GM12874 (cell line): ENCODE data around the gene GDAP2.

Experiments used
- TF ChIP-seq, protein P1 (sequence below): IDR thresholded peaks from 2 replicates; pipeline ENCODE4 v1.5.1; 2011; ENCODE audit warnings: low read depth, mild to moderate bottlenecking, control low read depth, low read length, moderate library complexity; ENCODE audit not compliant: insufficient read depth

The GDAP2 gene, protein sequence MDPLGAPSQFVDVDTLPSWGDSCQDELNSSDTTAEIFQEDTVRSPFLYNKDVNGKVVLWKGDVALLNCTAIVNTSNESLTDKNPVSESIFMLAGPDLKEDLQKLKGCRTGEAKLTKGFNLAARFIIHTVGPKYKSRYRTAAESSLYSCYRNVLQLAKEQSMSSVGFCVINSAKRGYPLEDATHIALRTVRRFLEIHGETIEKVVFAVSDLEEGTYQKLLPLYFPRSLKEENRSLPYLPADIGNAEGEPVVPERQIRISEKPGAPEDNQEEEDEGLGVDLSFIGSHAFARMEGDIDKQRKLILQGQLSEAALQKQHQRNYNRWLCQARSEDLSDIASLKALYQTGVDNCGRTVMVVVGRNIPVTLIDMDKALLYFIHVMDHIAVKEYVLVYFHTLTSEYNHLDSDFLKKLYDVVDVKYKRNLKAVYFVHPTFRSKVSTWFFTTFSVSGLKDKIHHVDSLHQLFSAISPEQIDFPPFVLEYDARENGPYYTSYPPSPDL

DNA sequence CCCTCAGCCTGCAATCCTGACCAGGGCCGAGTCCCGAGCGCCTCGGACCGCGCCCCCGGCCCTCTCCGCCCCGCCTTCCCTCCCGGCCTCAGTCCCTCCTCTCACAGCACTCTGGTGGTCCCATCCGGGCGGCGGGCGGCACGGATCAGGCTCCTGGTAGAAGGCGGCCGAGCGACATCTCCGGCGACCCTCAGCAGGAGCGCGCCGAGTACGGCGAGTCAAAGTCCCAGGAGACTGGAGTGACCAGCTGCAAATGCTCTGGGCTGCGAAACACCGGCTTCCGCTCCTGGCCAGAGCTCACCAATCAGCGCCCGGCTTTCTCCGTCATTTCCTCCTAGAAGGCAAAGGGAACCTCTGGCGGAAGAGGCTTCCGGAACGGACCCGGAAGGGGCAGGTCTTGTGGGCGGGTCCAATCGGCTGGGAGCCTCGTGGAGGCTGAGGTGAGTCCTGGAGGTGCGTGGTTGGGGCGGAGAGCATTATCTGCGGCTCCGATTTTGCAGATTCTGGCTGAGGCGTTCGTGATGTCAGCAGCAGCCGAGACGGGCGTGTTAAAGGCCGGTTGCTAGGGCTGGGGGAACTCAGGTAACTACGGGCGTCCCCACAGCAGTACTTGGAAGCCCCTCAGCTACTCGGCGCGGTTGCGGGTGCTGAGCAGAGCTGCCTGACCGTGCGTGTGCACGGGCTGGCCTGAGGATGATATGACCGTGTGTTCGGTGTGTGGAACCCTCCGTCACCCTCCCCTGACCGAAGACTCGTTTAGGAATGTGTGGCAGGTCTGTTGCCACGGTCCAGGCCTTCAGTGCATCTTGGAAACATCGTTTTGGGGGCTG, at the start of gene GDAP2, which contains the start of gene WDR3:
TSS of gene GDAP2 (minus strand) at position 279 of the 830 bp plus-strand sequence. CDS start 9,264 bp downstream, outside the sequence.
TSS of gene WDR3 (plus strand) at position 397 of the 830 bp plus-strand sequence. CDS start 3,581 bp downstream, outside the sequence.
- TF ChIP-seq, protein P1, sequence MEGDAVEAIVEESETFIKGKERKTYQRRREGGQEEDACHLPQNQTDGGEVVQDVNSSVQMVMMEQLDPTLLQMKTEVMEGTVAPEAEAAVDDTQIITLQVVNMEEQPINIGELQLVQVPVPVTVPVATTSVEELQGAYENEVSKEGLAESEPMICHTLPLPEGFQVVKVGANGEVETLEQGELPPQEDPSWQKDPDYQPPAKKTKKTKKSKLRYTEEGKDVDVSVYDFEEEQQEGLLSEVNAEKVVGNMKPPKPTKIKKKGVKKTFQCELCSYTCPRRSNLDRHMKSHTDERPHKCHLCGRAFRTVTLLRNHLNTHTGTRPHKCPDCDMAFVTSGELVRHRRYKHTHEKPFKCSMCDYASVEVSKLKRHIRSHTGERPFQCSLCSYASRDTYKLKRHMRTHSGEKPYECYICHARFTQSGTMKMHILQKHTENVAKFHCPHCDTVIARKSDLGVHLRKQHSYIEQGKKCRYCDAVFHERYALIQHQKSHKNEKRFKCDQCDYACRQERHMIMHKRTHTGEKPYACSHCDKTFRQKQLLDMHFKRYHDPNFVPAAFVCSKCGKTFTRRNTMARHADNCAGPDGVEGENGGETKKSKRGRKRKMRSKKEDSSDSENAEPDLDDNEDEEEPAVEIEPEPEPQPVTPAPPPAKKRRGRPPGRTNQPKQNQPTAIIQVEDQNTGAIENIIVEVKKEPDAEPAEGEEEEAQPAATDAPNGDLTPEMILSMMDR = no peak

DNA sequence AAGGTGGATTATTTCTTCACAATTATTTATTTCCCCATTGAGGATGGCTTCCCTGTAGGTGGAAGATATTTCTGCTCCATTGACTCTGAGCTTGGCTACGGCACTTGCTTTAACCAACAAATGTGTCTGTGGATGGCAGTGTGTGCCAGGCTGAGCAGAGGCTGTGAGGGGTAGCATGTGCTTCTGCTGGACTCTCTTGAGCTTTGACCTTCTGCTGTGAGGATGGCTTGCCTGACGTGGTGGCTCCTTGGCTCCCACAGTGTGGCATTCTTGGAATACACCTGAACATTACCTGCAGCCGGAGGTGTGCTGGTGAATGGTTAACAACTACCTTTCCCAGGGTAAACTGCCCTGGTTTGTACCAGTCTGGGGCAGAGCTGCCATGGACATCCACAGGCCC, 47.0 kb upstream of the GDAP2 start:
- TF ChIP-seq, protein P1 = no peak

DNA sequence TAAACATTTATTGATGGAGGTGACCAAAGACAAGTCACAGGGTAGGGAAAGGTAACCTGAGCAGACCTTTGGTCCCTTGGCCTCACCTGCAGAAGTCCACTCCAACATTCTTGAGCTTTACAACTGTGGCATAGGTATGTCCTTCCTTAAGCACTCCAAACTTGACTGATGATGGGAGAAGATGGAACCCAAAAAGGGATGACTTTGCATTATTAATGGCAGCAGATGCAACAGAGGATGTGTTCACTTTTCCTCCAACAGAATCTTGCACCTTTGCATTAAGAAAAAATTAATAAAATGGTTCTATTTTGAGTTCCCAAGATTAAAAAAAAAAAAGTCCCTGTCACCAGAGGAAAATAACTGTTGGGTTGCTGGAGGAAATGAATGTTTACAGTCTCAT, 42.4 kb upstream of the GDAP2 start:
- TF ChIP-seq, protein P1 = no peak

DNA sequence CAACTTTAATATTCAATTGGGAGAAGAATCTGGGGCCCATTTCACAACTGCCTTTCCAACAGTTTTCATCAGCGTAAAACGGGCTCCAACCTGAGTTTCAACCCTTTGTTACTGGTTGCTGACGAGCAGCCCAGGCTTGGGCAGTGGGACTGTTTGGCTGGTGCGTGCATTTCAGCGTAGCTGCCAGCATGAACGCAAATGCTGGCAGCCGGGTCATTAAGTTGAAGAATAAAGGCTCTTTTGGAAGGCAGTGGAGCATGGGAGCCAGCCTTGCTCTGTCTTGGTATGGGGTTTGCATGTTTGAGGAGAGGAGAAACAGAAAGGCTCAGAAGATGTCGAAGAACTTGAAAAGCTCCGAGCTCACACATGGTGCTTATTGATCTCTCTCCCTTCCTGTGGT, 40.8 kb upstream of the GDAP2 start:
- TF ChIP-seq, protein P1 = no peak

DNA sequence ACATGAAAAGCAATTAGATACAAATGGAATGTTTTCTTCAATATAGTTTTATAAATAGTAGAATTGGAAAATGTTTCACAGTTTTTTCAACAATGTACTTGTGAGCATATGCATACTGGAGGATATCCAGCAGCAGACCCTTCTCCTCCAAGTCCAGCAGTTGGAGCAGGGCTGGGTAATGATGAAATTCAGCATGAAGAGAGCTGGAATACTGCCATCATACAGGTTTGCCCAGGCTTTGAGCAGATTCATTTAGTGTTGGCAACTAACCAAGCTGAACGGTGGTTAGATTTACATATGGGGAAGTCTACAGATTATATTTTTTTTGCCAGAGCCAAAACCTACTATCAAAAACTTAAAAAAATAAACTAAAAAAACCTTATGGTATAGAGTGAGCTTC, 38.5 kb upstream of the GDAP2 start:
- TF ChIP-seq, protein P1 = no peak

DNA sequence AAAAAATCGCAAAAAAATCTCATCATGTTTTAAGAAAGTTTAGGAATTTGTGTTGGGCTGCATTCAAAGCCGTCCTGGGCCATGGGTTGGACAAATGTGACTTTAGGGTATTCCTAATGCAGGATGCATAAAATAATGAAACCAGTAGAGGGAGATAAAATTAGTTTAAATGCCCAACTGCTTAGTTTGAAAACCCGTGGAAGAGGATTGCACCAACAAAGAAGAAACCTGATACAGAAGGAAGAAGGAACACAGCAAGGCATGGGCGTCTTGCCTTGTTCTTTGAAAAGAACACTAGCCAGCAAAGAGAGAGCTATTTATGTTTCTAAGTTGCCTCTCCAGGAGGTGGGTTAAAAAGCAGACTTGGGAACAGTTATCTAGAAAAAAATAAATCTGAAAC, 38.1 kb upstream of the GDAP2 start:
- TF ChIP-seq, protein P1 = no peak
